Gastroesophageal sphincter (tissue), 4 donors: ENCODE results near the gene PCLAF. TPM values are rescaled to one million over a fixed set of nuclear protein-coding genes. Genes with fewer than 3 reads are reported as not detected.

Experiments
- ATAC-seq: fragments of 150-250 bp; one replicate; pipeline ENCODE4 v1.9.1; 2016; ENCODE audit warnings: mild to moderate bottlenecking, moderate library complexity
- H3K27ac ChIP-seq, 4 donors: fragments of 200-600 bp; sonication (generic) in 3 of 4; 1 replicate in 3 of 4; 2 replicates in 1 of 4; pipeline ENCODE4 v1.5.1; 2016 to 2019
- H3K27me3 ChIP-seq: fragments of 200-600 bp; sonication (generic); one replicate; pipeline ENCODE4 v1.5.1; 2019
- H3K36me3 ChIP-seq, 2 donors: fragments of 200-600 bp; sonication (generic); one replicate each; pipeline ENCODE4 v1.5.1; 2019; ENCODE audit warnings: control low read depth in 1 of 2
- H3K4me1 ChIP-seq, 3 donors: fragments of 200-600 bp; sonication (generic); 1 replicate in 2 of 3; 2 replicates in 1 of 3; pipeline ENCODE4 v1.5.1; 2016 to 2019; ENCODE audit warnings: control low read depth in 2 of 3
- H3K4me3 ChIP-seq, 2 donors: fragments of 200-600 bp; sonication (generic); one replicate each; pipeline ENCODE4 v1.5.1; 2019; ENCODE audit warnings: mild to moderate bottlenecking in 1 of 2, moderate library complexity in 1 of 2
- H3K9me3 ChIP-seq, 3 donors: fragments of 200-600 bp; sonication (generic); one replicate each; pipeline ENCODE4 v1.5.1; 2017 to 2019; ENCODE audit warnings: control low read depth in 2 of 3
- CTCF ChIP-seq, 4 experiments: fragments of 200-600 bp in 2 of 4; fragments of 450-650 bp in 2 of 4; sonication (generic) in 1 of 4; IDR thresholded peaks; one replicate each; pipeline ENCODE4 v1.5.1; 2017 to 2019; ENCODE audit warnings: antibody characterized with exemption in 4 of 4, mild to moderate bottlenecking in 2 of 4, moderate library complexity in 2 of 4
- EP300 ChIP-seq: sonication (generic); formaldehyde crosslinking; IDR thresholded peaks from one replicate; pipeline ENCODE4 v1.6.1; 2017; ENCODE audit warnings: antibody characterized with exemption, mild to moderate bottlenecking
- POLR2A ChIP-seq, 2 donors: fragments of 450-650 bp; IDR thresholded peaks; one replicate each; pipeline ENCODE4 v1.6.1; 2017; ENCODE audit warnings: antibody characterized with exemption in 2 of 2, mild to moderate bottlenecking in 2 of 2, moderate library complexity in 1 of 2
- POLR2AphosphoS5 ChIP-seq: sonication (generic); formaldehyde crosslinking; IDR thresholded peaks from one replicate; pipeline ENCODE4 v1.6.1; 2017; ENCODE audit warnings: antibody characterized with exemption
- WGBS, 2 donors: methylation state at CpG; one replicate each; pipeline ENCODE4 v1.1.5; 2018; ENCODE audit warnings: low coverage in 1 of 2; 5-methylcytosine and 5-hydroxymethylcytosine counted together
- total RNA-seq, 4 donors: library from RNA; depleted of rRNA; stranded (reverse); fragments of >200 nt; gene quantifications; one replicate each; pipeline ENCODE4 v1.1.0, GENCODE V29; 2016

PCLAF gene
- total RNA-seq, 4 donors from 2014 or later, result 2.4 TPM; not detected in 3

DNA sequence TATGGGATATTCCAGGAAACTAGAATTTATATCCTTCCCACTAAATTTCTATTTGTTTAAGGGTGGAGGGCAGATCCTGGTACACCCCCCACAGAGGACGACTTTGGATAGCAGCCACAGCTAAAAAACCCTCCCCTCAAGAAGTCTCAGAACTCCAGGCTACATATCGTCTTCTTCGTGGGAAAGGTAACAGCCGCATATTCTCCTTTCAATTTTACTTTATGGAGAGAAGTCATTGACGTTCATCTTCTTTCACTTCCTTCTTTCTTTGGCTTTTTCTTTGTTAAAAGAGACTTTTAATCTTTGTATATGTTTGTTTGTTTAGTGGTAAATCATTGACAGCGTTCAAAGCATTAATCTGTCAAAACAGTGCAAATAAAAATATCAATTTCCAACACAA lies 42.7 kb upstream of the PCLAF start:
- Histone ChIP-seq H3K36me3 (peaks cover 0 to 94% of the 10 kb centered on the region in 2 donors), H3K4me3 (no peak overlapping the region), H3K27ac (no peak overlapping the region), H3K9me3 (no peaks in the 10 kb centered on the region), H3K27me3 (no peaks in the 10 kb centered on the region), H3K4me1 (peaks cover 0 to 9% (median 0%) of the 10 kb centered on the region in 3 donors)
- TF ChIP-seq CTCF (IDR thresholded peaks at IDR 0.05) (no peak), POLR2A (IDR thresholded peaks at IDR 0.05) (no peak), EP300 (no peak), POLR2AphosphoS5 (no peak)
- ATAC-seq, result no peak
- 84 to 89% methylated on average over 2 to 6 of the region's 6 CpGs for WGBS, 2 donors

- Histone ChIP-seq H3K36me3 (peaks cover 0 to 94% of the 10 kb centered on the region in 2 donors), H3K27ac (no peak overlapping the region)
- 79 to 81% methylated on average over 2 of the region's 2 CpGs for WGBS, 2 donors
These were observed 41.5 kb upstream of the PCLAF start for GRCh38 chr15:64422697-64423096.

GRCh38 chr15:64412216-64412615 lies 31.0 kb upstream of the PCLAF start:
- WGBS, 2 donors, result 85 to 100% methylated on average over 1 to 2 of the region's 2 CpGs
- ATAC-seq, result no peak
- Histone ChIP-seq H3K27ac (no peak overlapping the region), H3K27me3 (no peaks in the 10 kb centered on the region), H3K4me1 (no peaks in the 10 kb centered on the region), H3K36me3 (peaks cover 6 to 92% of the 10 kb centered on the region in 2 donors), H3K9me3 (no peaks in the 10 kb centered on the region), H3K4me3 (no peak overlapping the region)
- TF ChIP-seq CTCF (IDR thresholded peaks at IDR 0.05), result no peak
- TF ChIP-seq POLR2AphosphoS5, result no peak
- no peak for TF ChIP-seq POLR2A (IDR thresholded peaks at IDR 0.05)
- no peak for TF ChIP-seq EP300

More at GRCh38 chr15:64422697-64423096, 41.5 kb upstream of the PCLAF start:
- no peaks in the 10 kb centered on the region for H3K27me3 ChIP-seq
- no peak overlapping the region for H3K4me3 ChIP-seq
- H3K4me1 ChIP-seq, result peaks cover 0 to 9% (median 0%) of the 10 kb centered on the region in 3 donors
- no peaks in the 10 kb centered on the region for H3K9me3 ChIP-seq
- no peak for TF ChIP-seq POLR2A (IDR thresholded peaks at IDR 0.05)
- no peak for TF ChIP-seq POLR2AphosphoS5
- no peak for TF ChIP-seq EP300
- TF ChIP-seq CTCF (IDR thresholded peaks at IDR 0.05), result no peak
- ATAC-seq, result no peak

DNA sequence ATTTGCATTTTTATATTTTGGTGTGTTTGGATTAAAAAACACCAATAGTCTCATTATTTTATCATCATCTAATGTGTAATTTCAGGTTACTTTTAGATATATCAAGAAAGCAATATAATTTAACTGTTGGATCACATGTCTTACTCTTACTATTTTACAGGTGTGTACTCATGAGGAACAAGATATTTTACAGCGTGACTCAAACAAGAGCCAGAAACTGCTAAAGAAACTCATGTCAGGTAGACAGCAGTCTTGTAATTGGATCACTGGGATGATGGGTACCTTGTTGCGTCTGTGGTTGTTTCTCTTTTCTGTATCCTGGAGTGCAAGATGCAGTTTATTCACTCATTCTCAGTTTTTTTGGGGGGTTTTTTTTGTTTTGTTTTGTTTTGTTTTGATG lies 19.3 kb upstream of the PCLAF start:
- no peak overlapping the region for H3K4me3 ChIP-seq
- H3K27ac ChIP-seq, result no peak overlapping the region
- H3K9me3 ChIP-seq, result no peaks in the 10 kb centered on the region
- H3K4me1 ChIP-seq, result no peaks in the 10 kb centered on the region
- peaks cover 0 to 100% of the 10 kb centered on the region in 2 donors for H3K36me3 ChIP-seq
- WGBS, 2 donors, result 95% methylated on average over 2 of the region's 2 CpGs
- no peak for ATAC-seq
- TF ChIP-seq CTCF (IDR thresholded peaks at IDR 0.05), result no peak
- no peak for TF ChIP-seq POLR2AphosphoS5
- no peaks in the 10 kb centered on the region for H3K27me3 ChIP-seq

DNA sequence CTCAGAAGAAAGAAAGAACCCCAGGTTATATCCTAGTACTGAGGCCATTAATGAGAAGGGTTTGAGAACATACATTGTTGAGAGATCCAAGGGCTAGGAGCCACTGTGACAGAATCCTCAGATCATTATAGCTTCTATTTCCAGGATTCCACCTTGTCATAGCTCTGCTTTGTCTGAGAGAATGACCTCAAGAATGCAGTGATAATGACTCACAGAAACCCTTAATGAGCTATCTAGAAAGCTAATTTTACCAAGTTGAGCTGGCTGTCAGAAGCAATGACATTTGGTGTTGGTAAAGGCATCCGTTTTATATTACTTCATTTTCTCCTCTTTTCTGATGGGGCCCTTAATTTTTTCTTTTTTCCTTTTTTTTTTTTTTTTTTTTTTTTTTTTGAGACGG lies 17.3 kb upstream of the PCLAF start:
- H3K36me3 ChIP-seq, result peaks cover 0 to 100% of the 10 kb centered on the region in 2 donors
- H3K27ac ChIP-seq, result no peak overlapping the region
- no peak for TF ChIP-seq POLR2AphosphoS5
- no peak for ATAC-seq
- no peak overlapping the region for H3K4me3 ChIP-seq
- no peaks in the 10 kb centered on the region for H3K4me1 ChIP-seq
- no peaks in the 10 kb centered on the region for H3K27me3 ChIP-seq
- H3K9me3 ChIP-seq, result no peaks in the 10 kb centered on the region
- 81 to 94% methylated on average over 1 to 2 of the region's 2 CpGs for WGBS, 2 donors
